Measurements from ENCODE around the gene ZNF236.

The ZNF236 gene

GRCh38 chr18:76931171-76931570 lies 108.8 kb downstream of the ZNF236 start:
- no peak overlapping the region for H3K9ac ChIP-seq (ENCODE audit: low read length)
- H3K36me3 ChIP-seq (ENCODE audit: insufficient read depth, low read length), result peaks cover 71% of the 10 kb centered on the region
- H3K79me2 ChIP-seq (ENCODE audit: insufficient read depth, low read length), result no peaks in the 10 kb centered on the region
- no peaks in the 10 kb centered on the region for H3K27me3 ChIP-seq (ENCODE audit: insufficient read depth, low read length)
- H4K20me1 ChIP-seq (ENCODE audit: insufficient read depth, low read length), result no peaks in the 10 kb centered on the region
- no peaks in the 10 kb centered on the region for H3K4me1 ChIP-seq (ENCODE audit: insufficient read depth, low read length, severe bottlenecking)
- TF ChIP-seq EZH2 (IDR thresholded peaks at IDR 0.05; ENCODE audit: borderline replicate concordance, low read length) (no peak), CTCF (IDR thresholded peaks at IDR 0.05; ENCODE audit: low read length) (no peak)
- no peaks in the 10 kb centered on the region for H3K9me3 ChIP-seq (ENCODE audit: low read length)
- no peak overlapping the region for H2AFZ ChIP-seq (ENCODE audit: low read length)
- H3K4me3 ChIP-seq (ENCODE audit: low read depth, low read length, poor library complexity, severe bottlenecking), result no peak overlapping the region
- no peak overlapping the region for H3K4me2 ChIP-seq (ENCODE audit: low read length)
- no peaks in the 10 kb centered on the region for H3K9me2 ChIP-seq (ENCODE audit: low read depth, low read length)
- no peaks in the 10 kb centered on the region for H3F3A ChIP-seq (ENCODE audit: insufficient read depth, low read length)
- no peak overlapping the region for H3K27ac ChIP-seq (ENCODE audit: low read depth, low read length, poor library complexity, severe bottlenecking)

GRCh38 chr18:76932026-76932819 lies 109.9 kb downstream of the ZNF236 start:
- Histone ChIP-seq H4K20me1 (ENCODE audit: insufficient read depth, low read length) (no peaks in the 10 kb centered on the region), H3K79me2 (ENCODE audit: insufficient read depth, low read length) (no peaks in the 10 kb centered on the region), H3K4me1 (ENCODE audit: insufficient read depth, low read length, severe bottlenecking) (no peaks in the 10 kb centered on the region), H3K27me3 (ENCODE audit: insufficient read depth, low read length) (no peaks in the 10 kb centered on the region), H3K4me2 (ENCODE audit: low read length) (no peak overlapping the region), H3F3A (ENCODE audit: insufficient read depth, low read length) (no peaks in the 10 kb centered on the region), H3K27ac (ENCODE audit: low read depth, low read length, poor library complexity, severe bottlenecking) (no peak overlapping the region), H3K9me3 (ENCODE audit: low read length) (no peaks in the 10 kb centered on the region), H3K9ac (ENCODE audit: low read length) (no peak overlapping the region), H3K36me3 (ENCODE audit: insufficient read depth, low read length) (peaks cover 71% of the 10 kb centered on the region), H3K4me3 (ENCODE audit: low read depth, low read length, poor library complexity, severe bottlenecking) (no peak overlapping the region), H2AFZ (ENCODE audit: low read length) (no peak overlapping the region), H3K9me2 (ENCODE audit: low read depth, low read length) (no peaks in the 10 kb centered on the region)
- TF ChIP-seq CTCF (IDR thresholded peaks at IDR 0.05; ENCODE audit: low read length) (no peak), EZH2 (IDR thresholded peaks at IDR 0.05; ENCODE audit: borderline replicate concordance, low read length) (no peak)

GRCh38 chr18:76935722-76936337 lies 113.5 kb downstream of the ZNF236 start:
- TF ChIP-seq CTCF (IDR thresholded peaks at IDR 0.05; ENCODE audit: low read length), result no peak
- no peak for TF ChIP-seq EZH2 (IDR thresholded peaks at IDR 0.05; ENCODE audit: borderline replicate concordance, low read length)
- Histone ChIP-seq H3K4me2 (ENCODE audit: low read length) (no peak overlapping the region), H3K79me2 (ENCODE audit: insufficient read depth, low read length) (no peaks in the 10 kb centered on the region), H3K9ac (ENCODE audit: low read length) (no peak overlapping the region), H3K4me1 (ENCODE audit: insufficient read depth, low read length, severe bottlenecking) (no peaks in the 10 kb centered on the region), H2AFZ (ENCODE audit: low read length) (no peak overlapping the region), H3K27me3 (ENCODE audit: insufficient read depth, low read length) (no peaks in the 10 kb centered on the region), H3K9me2 (ENCODE audit: low read depth, low read length) (no peaks in the 10 kb centered on the region), H3K4me3 (ENCODE audit: low read depth, low read length, poor library complexity, severe bottlenecking) (no peak overlapping the region), H3K36me3 (ENCODE audit: insufficient read depth, low read length) (peaks cover 61% of the 10 kb centered on the region), H3K9me3 (ENCODE audit: low read length) (no peaks in the 10 kb centered on the region), H3K27ac (ENCODE audit: low read depth, low read length, poor library complexity, severe bottlenecking) (no peak overlapping the region), H3F3A (ENCODE audit: insufficient read depth, low read length) (no peaks in the 10 kb centered on the region), H4K20me1 (ENCODE audit: insufficient read depth, low read length) (no peaks in the 10 kb centered on the region)
